HepG2 (cell line): ENCODE results near the gene ADAMTS18. TPM values are rescaled to one million over a fixed set of nuclear protein-coding genes. Genes with fewer than 3 reads are reported as not detected.

Source experiments
- DNMT1 ChIP-seq: sonication (generic); formaldehyde crosslinking; IDR thresholded peaks from 2 replicates; pipeline ENCODE4 v1.5.1; 2020; ENCODE audit warnings: mild to moderate bottlenecking, missing genetic modification reagents
- ETV5 ChIP-seq: IDR thresholded peaks from 2 replicates; pipeline ENCODE4 v1.6.1; 2018; ENCODE audit warnings: missing biosample characterization, missing genetic modification reagents, inconsistent platforms, borderline replicate concordance
- HHEX ChIP-seq: IDR thresholded peaks from 2 replicates; pipeline ENCODE4 v1.6.1; 2016; ENCODE audit warnings: control low read depth
- HNF1B ChIP-seq: sonication (generic); formaldehyde crosslinking; IDR thresholded peaks from 2 replicates; pipeline ENCODE4 v1.5.1; 2020; ENCODE audit warnings: mild to moderate bottlenecking, moderate library complexity, missing genetic modification reagents
- IKZF4 ChIP-seq: sonication (generic); formaldehyde crosslinking; IDR thresholded peaks from 2 replicates; pipeline ENCODE4 v1.5.1; 2020; ENCODE audit warnings: borderline replicate concordance, mild to moderate bottlenecking, low read depth, missing genetic modification reagents; ENCODE audit errors: not compliant biosample characterization
- KLF16 ChIP-seq, 2 experiments: sonication (generic) in 1 of 2; formaldehyde crosslinking in 1 of 2; IDR thresholded peaks; 2 replicates each; pipeline versions ENCODE4 v1.6.1 to v1.8.0; 2016 to 2023; ENCODE audit warnings: missing genetic modification reagents in 2 of 2, missing compliant biosample characterization in 1 of 2
- MEIS1 ChIP-seq: sonication (generic); formaldehyde crosslinking; IDR thresholded peaks from 2 replicates; pipeline ENCODE4 v1.9.0; 2021; ENCODE audit warnings: mild to moderate bottlenecking, missing genetic modification reagents, moderate library complexity, borderline replicate concordance
- NR2C2 ChIP-seq: sonication (generic); formaldehyde crosslinking; IDR thresholded peaks from 2 replicates; pipeline ENCODE4 v1.4.0; 2020; ENCODE audit warnings: missing genetic modification reagents, mild to moderate bottlenecking, moderate library complexity, borderline replicate concordance
- RARA ChIP-seq: IDR thresholded peaks from 2 replicates; pipeline ENCODE4 v1.6.1; 2016; ENCODE audit warnings: missing genetic modification reagents, missing compliant biosample characterization
- UBTF ChIP-seq: sonication (generic); formaldehyde crosslinking; IDR thresholded peaks from 2 replicates; pipeline ENCODE4 v1.4.0; 2020; ENCODE audit warnings: mild to moderate bottlenecking, missing genetic modification reagents
- YEATS4 ChIP-seq: sonication (generic); formaldehyde crosslinking; IDR thresholded peaks from 2 replicates; pipeline ENCODE4 v1.4.0; 2020; ENCODE audit warnings: missing genetic modification reagents, borderline replicate concordance
- ZBTB4 ChIP-seq: sonication (generic); formaldehyde crosslinking; IDR thresholded peaks from 2 replicates; pipeline ENCODE4 v1.4.0; 2020; ENCODE audit warnings: missing genetic modification reagents, mild to moderate bottlenecking, borderline replicate concordance
- ZHX1 ChIP-seq: sonication (generic); formaldehyde crosslinking; IDR thresholded peaks from 2 replicates; pipeline ENCODE4 v1.8.1; 2022; ENCODE audit warnings: low read depth, mild to moderate bottlenecking, missing genetic modification reagents
- ZNF136 ChIP-seq: sonication (generic); formaldehyde crosslinking; IDR thresholded peaks from 2 replicates; pipeline ENCODE4 v1.8.1; 2022; ENCODE audit warnings: low read depth, mild to moderate bottlenecking, moderate library complexity, missing genetic modification reagents
- ZNF225 ChIP-seq: sonication (generic); formaldehyde crosslinking; IDR thresholded peaks from 2 replicates; pipeline ENCODE4 v1.4.0; 2020; ENCODE audit warnings: mild to moderate bottlenecking, missing genetic modification reagents
- ZNF253 ChIP-seq: sonication (generic); formaldehyde crosslinking; IDR thresholded peaks from 2 replicates; pipeline ENCODE4 v1.8.0; 2022; ENCODE audit warnings: mild to moderate bottlenecking, missing genetic modification reagents, borderline replicate concordance
- polyA plus RNA-seq, 8 experiments: library from polyadenylated mRNA; depleted of rRNA in 3 of 8; stranded (reverse) in 7 of 8; unstranded in 1 of 8; fragments of >200 nt; fragmentation: Illumina TruSeq in 4 of 8; extraction: Trizol in 4 of 8; gene quantifications; 2 replicates each; pipeline versions ENCODE4 v1.2.1 to v1.2.3, GENCODE V29; 2011 to 2016; ENCODE audit warnings: low read depth in 4 of 8, missing spikeins in 1 of 8, mixed read lengths in 1 of 8; ENCODE audit not compliant: insufficient read depth in 1 of 8
- total RNA-seq, 5 experiments: library from RNA; depleted of rRNA; stranded (reverse); fragments of >200 nt; fragmentation: Illumina TruSeq; extraction: Trizol; gene quantifications; 2 replicates each; pipeline ENCODE4 v1.2.3, GENCODE V29; 2016; ENCODE audit warnings: low read depth in 1 of 5
- TF ChIP-seq, protein P1 (sequence below): sonication (generic); formaldehyde crosslinking; IDR thresholded peaks from 2 replicates; pipeline ENCODE4 v1.4.0; 2020; ENCODE audit warnings: mild to moderate bottlenecking, missing genetic modification reagents, borderline replicate concordance

ADAMTS18 gene
- total and polyA plus RNA-seq, 2 of the 13 experiments (the other 11 are each of a cell fraction or from before 2014, with no cell fraction given) = 0.01 TPM; not detected in 1

DNA sequence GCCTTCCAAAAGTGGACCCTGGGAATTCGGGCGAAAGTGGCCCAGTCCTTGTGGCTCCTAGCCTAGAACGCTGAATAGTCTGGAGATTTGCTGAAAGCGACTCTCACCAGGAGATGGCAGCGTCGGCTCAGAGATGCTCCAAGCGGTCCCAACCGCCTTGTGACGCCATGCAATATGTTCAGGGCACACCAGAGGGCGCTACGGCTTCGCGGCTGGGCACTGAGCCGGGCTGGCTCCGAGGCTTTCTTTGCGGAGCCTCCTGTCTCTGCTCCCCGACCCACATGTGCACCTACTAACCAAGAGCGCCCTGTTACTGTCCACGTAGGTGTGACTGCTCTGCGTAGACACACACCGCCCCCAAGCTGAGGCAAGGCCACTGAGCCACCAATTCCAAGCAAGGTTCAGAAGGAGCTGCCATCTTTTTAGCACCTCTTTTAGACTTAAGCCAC, 198.7 kb downstream of the ADAMTS18 start (continued):
- TF ChIP-seq UBTF = peak; percentile 35; the same call in 1 of the 2 replicates
- TF ChIP-seq KLF16 (CRISPR knock-in tag; IDR thresholded peaks at IDR 0.05) = peak in 1 of 2 experiments; percentile 84; a peak in 1 of 4 replicates
- TF ChIP-seq RARA (CRISPR knock-in tag) = no peak
- TF ChIP-seq HHEX = no peak
- TF ChIP-seq MEIS1 = no peak
- TF ChIP-seq ZHX1 = no peak
- no peak for TF ChIP-seq IKZF4 (CRISPR knock-in tag)
- no peak for TF ChIP-seq YEATS4 (CRISPR knock-in tag)
- TF ChIP-seq DNMT1 (CRISPR knock-in tag) = no peak
- TF ChIP-seq ZNF253 (CRISPR knock-in tag) = no peak
- 0 out of 2 replicates have a peak, but pooled peaks have one; percentile 45 for TF ChIP-seq ZNF225 (CRISPR knock-in tag)
- TF ChIP-seq, protein P1, sequence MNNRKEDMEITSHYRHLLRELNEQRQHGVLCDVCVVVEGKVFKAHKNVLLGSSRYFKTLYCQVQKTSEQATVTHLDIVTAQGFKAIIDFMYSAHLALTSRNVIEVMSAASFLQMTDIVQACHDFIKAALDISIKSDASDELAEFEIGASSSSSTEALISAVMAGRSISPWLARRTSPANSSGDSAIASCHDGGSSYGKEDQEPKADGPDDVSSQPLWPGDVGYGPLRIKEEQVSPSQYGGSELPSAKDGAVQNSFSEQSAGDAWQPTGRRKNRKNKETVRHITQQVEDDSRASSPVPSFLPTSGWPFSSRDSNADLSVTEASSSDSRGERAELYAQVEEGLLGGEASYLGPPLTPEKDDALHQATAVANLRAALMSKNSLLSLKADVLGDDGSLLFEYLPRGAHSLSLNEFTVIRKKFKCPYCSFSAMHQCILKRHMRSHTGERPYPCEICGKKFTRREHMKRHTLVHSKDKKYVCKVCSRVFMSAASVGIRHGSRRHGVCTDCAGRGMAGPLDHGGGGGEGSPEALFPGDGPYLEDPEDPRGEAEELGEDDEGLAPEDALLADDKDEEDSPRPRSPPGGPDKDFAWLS (CRISPR knock-in tag) = no peak
- TF ChIP-seq ETV5 = no peak; the same call in 1 of the 2 replicates
- TF ChIP-seq ZBTB4 (CRISPR knock-in tag) = no peak
- TF ChIP-seq NR2C2 (CRISPR knock-in tag) = no peak
- TF ChIP-seq HNF1B (CRISPR knock-in tag) = peak; percentile 96
- no peak for TF ChIP-seq ZNF136 (CRISPR knock-in tag)
